K562 (cell line): Measurements from ENCODE around the gene MYH7. TPM values are rescaled to one million over a fixed set of nuclear protein-coding genes. Genes with fewer than 3 reads are reported as not detected.

ENCODE experiments used
- ATAC-seq: fragments of 200-7000 bp; cut with Tn5 transposase; 3 replicates; pipeline ENCODE4 v1.9.1; 2020; ENCODE audit warnings: moderate library complexity
- BruUV-seq: library from RNA; stranded (reverse); fragments of 400-500 nt; replicated peaks from 2 replicates; lab custom pipeline; 2021; lab: Mats Ljungman, UMichigan
- CTCF ChIA-PET: fragments of 300-600 bp; formaldehyde crosslinking; extraction: SDS; loops from one replicate; lab custom pipeline; 2021; ENCODE audit warnings: low intra/inter-chr PET ratio; lab: Yijun Ruan, JAX
- POLR2A ChIA-PET: fragments of 300-600, 350-650 bp; sonication (Branson Sonifier 250); formaldehyde crosslinking; extraction: SDS; loops from one replicate; lab custom pipeline; 2021; ENCODE audit warnings: antibody characterized with exemption, inconsistent platforms; lab: Yijun Ruan, JAX
- DNase-seq, 4 experiments: peaks; one replicate each; pipeline versions ENCODE4 v3.0.0 to v3.0.0-alpha.2; 2011 to 2018; ENCODE audit warnings: low spot score in 3 of 4, mixed read lengths in 3 of 4; ENCODE audit errors: extremely low read depth in 1 of 4
- FAIRE-seq: peaks from 2 replicates; lab custom pipeline; 2011; peaks lifted over from hg19 to GRCh38; lab: Jason Lieb, UNC
- H2AFZ ChIP-seq: 2 replicates; pipeline ENCODE4 v1.6.0; 2011; ENCODE audit warnings: low read depth, low read length, control low read depth, inconsistent platforms
- H3K27ac ChIP-seq: fragments of 200-600 bp; 3 replicates; pipeline ENCODE4 v1.8.0; 2011; ENCODE audit warnings: low read depth, mild to moderate bottlenecking, control low read depth, inconsistent platforms, low read length, moderate library complexity, mixed read lengths; ENCODE audit errors: extremely low read depth
- H3K27me3 ChIP-seq, 2 experiments: fragments of 300-600 bp in 1 of 2; 2 replicates in 1 of 2; 3 replicates in 1 of 2; pipeline versions ENCODE4 v1.6.0 to v1.8.0; 2011; ENCODE audit warnings: inconsistent platforms in 2 of 2, low read length in 2 of 2, mild to moderate bottlenecking in 1 of 2, mixed read lengths in 1 of 2, moderate library complexity in 1 of 2; ENCODE audit not compliant: control insufficient read depth in 2 of 2, insufficient read depth in 2 of 2
- H3K36me3 ChIP-seq: fragments of 300-600 bp; 3 replicates; pipeline ENCODE4 v1.8.0; 2011; ENCODE audit warnings: mild to moderate bottlenecking, low read length, inconsistent platforms; ENCODE audit not compliant: control insufficient read depth, insufficient read depth
- H3K4me1 ChIP-seq, 2 experiments: fragments of 200-600 bp in 1 of 2; replicated peaks in 1 of 2; 2 replicates in 1 of 2; 3 replicates in 1 of 2; pipeline versions ENCODE4 v1.5.1 to v1.8.0; 2011; ENCODE audit warnings: inconsistent platforms in 2 of 2, low read length in 2 of 2, mild to moderate bottlenecking in 1 of 2, mixed read lengths in 1 of 2, moderate library complexity in 1 of 2; ENCODE audit not compliant: control insufficient read depth in 2 of 2, insufficient read depth in 2 of 2
- H3K4me2 ChIP-seq: 2 replicates; pipeline ENCODE4 v1.6.1; 2011; ENCODE audit warnings: low read length, control low read depth, inconsistent platforms, mixed read lengths; ENCODE audit not compliant: insufficient read depth
- H3K4me3 ChIP-seq: fragments of 200-600 bp; sonication (generic), shearing (Covaris generic); 2 replicates; pipeline ENCODE4 v1.5.1; 2016; ENCODE audit warnings: control low read depth, inconsistent platforms
- H3K79me2 ChIP-seq: fragments of 200-600 bp; 3 replicates; pipeline ENCODE4 v1.8.0; 2011; ENCODE audit warnings: low read length, inconsistent platforms; ENCODE audit not compliant: control insufficient read depth, insufficient read depth
- H3K9ac ChIP-seq, 2 experiments: 2 replicates each; pipeline versions ENCODE4 v1.6.0 to v1.6.1; 2011; ENCODE audit warnings: low read depth in 2 of 2, low read length in 2 of 2, control low read depth in 1 of 2, inconsistent platforms in 1 of 2, mild to moderate bottlenecking in 1 of 2, mixed read lengths in 1 of 2; ENCODE audit not compliant: insufficient read depth in 1 of 2
- H3K9me1 ChIP-seq: one replicate; pipeline ENCODE4 v1.6.0; 2011; ENCODE audit warnings: inconsistent platforms, mild to moderate bottlenecking, low read length, moderate library complexity; ENCODE audit not compliant: control insufficient read depth, insufficient read depth
- H3K9me3 ChIP-seq: replicated peaks from 2 replicates; pipeline ENCODE4 v1.5.1; 2011; ENCODE audit warnings: low read depth, low read length, inconsistent platforms; ENCODE audit not compliant: control insufficient read depth, insufficient read depth
- H4K20me1 ChIP-seq: replicated peaks from 2 replicates; pipeline ENCODE4 v1.6.1; 2011; ENCODE audit warnings: low read length, inconsistent platforms, mixed read lengths; ENCODE audit not compliant: control insufficient read depth, insufficient read depth
- NRF1 ChIP-seq, 2 experiments: fragments of 450-650 bp; IDR thresholded peaks in 1 of 2; conservative IDR thresholded peaks in 1 of 2; 2 replicates each; pipeline ENCODE4 v1.6.1; 2014; ENCODE audit warnings: mild to moderate bottlenecking in 2 of 2
- ZNF121 ChIP-seq: sonication (generic); formaldehyde crosslinking; conservative IDR thresholded peaks from 2 replicates; pipeline ENCODE4 v1.8.0; 2022; ENCODE audit warnings: missing genetic modification reagents
- ZNF140 ChIP-seq: fragments of 250-450 bp; sonication (Bioruptor Pico); IDR thresholded peaks from 2 replicates; pipeline ENCODE4 v1.8.0; 2021; ENCODE audit warnings: moderate library complexity, mild to moderate bottlenecking, inconsistent platforms
- ZNF274 ChIP-seq: IDR thresholded peaks from 2 replicates; pipeline ENCODE4 v1.6.1; 2011; ENCODE audit warnings: low read depth, mild to moderate bottlenecking, low read length, moderate library complexity, borderline replicate concordance
- WGBS: fragments of 100-300 bp; shearing (Covaris generic); methylation state at CpG from one replicate; pipeline ENCODE4 v1.1.6; 2016; ENCODE audit warnings: low coverage, mixed read lengths; ENCODE audit not compliant: insufficient coverage; ENCODE audit errors: missing lambda C conversion rate; 5-methylcytosine and 5-hydroxymethylcytosine counted together
- in situ Hi-C: fragments of 300-500 bp; cut with MboI; formaldehyde crosslinking; loops from 4 replicates; pipeline ENCODE4 v1.15.0; 2018; ENCODE audit warnings: inconsistent platforms, mixed read lengths
- intact Hi-C: fragments of 100-400 bp; cut with micrococcal nuclease; formaldehyde crosslinking; loops from 2 replicates; pipeline ENCODE4 v1.14.2; 2022
- polyA plus RNA-seq, 8 experiments: library from polyadenylated mRNA; depleted of rRNA in 4 of 8; stranded (reverse) in 5 of 8; unstranded in 3 of 8; fragments of >200 nt; fragmentation: Nextera tagmentation in 2 of 8; fragmentation: Illumina TruSeq in 1 of 8; extraction: Ambion mirVana in 2 of 8; extraction: Trizol in 1 of 8; gene quantifications; 2 replicates each; pipeline versions ENCODE4 v1.2.1 to v1.2.3, GENCODE V29; 2011 to 2014; ENCODE audit warnings: inconsistent platforms in 1 of 8, missing spikeins in 1 of 8
- total RNA-seq, 7 experiments: library from RNA; depleted of rRNA in 6 of 7; stranded (reverse); fragments of >200 nt in 6 of 7; fragmentation: Illumina TruSeq in 2 of 7; extraction: Trizol in 2 of 7; gene quantifications; 2 replicates each; pipeline versions ENCODE4 v1.2.1 to v1.2.3, GENCODE V29; 2011 to 2021; ENCODE audit warnings: low replicate concordance in 1 of 7

The MYH7 gene
- total and polyA plus RNA-seq, 9 of the 15 experiments (the other 6 are each of a cell fraction or from before 2014, with no cell fraction given): not detected

GRCh38 chr14:23447361-23448350 is 12.2 kb upstream of the MYH7 start:
- WGBS: 67% methylated on average over 7 of the region's 7 CpGs
- Histone ChIP-seq H3K36me3 (no peaks in the 10 kb centered on the region), H3K79me2 (no peaks in the 10 kb centered on the region), H3K27ac (no peak overlapping the region), H3K4me3 (no peak overlapping the region), H2AFZ (no peak overlapping the region), H3K4me1 (peaks cover 0 to 3% of the 10 kb centered on the region in 2 experiments; a peak in 3 of 5 replicates), H3K9me3 (peaks cover 2% of the 10 kb centered on the region; the same call in 1 of the 2 replicates), H3K4me2 (no peak overlapping the region), H4K20me1 (no peaks in the 10 kb centered on the region), H3K9ac (no peak overlapping the region), H3K9me1 (no peaks in the 10 kb centered on the region), H3K27me3 (no peaks in the 10 kb centered on the region)
- in situ Hi-C loops: no loop called here
- BruUV-seq: no TSS peak
- FAIRE-seq: no peak
- CTCF ChIA-PET: no interaction called here
- POLR2A ChIA-PET: no interaction called here
- DNase-seq: no peak
- no peak for ATAC-seq
- TF ChIP-seq ZNF140 (CRISPR knock-in tag): no peak
- no peak for TF ChIP-seq ZNF121 (CRISPR knock-in tag)
- TF ChIP-seq ZNF274: no peak
- no peak for TF ChIP-seq NRF1 (conservative IDR thresholded peaks at IDR 0.05 in 1 of 2, IDR thresholded peaks at IDR 0.05 in 1 of 2)
- intact Hi-C loops: no loop called here
